NCI-H82 treated with DMSO at 0.1 percent for 48 hours (cell line): ENCODE data around the gene CBLC.
A peak's percentile ranks its signal among the peaks of the same experiment; 100 is the strongest.
"Not testable (repeated sequence)": the region's sequence is repeated elsewhere in the genome, so short reads cannot be mapped to it uniquely, and the experiment has no call there.

Experiments used
- DNase-seq: peaks from one replicate; lab custom pipeline; 2025; ENCODE audit not compliant: unreplicated experiment; lab: John Stamatoyannopoulos, UW

Gene CBLC

DNA sequence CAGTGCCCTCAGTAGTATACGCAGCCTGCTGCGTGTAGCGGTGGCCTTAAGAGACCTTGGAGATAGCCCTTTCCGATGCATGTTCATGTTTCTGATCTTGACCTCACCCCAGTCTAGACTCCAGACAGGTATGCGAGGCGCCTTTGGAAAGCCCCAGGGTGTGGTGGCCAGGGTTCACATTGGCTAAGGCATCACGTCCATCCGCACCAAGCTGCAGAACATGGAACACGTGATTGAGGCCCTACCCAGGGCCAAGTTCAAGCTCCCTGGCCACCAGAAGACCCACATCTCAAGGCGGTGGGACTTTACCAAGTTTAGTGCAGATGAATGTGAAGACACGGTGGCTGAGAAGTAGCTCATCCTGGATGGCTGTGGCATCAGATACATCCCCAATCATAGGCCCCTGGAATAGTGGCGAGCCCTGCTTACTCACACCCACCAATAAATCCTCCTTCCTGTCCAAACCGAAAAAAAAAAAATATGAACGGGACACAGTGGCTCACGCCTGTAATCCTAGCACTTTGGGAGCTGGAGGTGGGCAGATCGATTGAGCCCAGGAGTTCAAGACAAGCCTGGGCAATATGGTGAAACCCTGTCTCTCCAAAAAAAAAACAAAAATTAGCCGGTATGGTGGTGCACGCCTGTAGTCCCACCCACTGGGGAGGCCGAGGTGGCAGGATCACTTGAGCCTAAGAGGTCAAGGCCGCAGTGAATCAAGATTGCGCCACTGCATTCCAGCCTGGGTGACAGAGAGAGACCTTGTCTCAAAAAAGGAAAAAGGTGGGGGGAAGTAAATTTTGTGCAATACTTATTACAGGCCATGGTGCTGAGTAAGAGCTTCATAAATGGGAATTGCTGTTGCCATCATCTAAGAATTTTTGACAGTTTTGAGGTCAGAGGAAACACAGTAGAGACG, 12.4 kb upstream of the CBLC start:
- DNase-seq: no peak

DNA sequence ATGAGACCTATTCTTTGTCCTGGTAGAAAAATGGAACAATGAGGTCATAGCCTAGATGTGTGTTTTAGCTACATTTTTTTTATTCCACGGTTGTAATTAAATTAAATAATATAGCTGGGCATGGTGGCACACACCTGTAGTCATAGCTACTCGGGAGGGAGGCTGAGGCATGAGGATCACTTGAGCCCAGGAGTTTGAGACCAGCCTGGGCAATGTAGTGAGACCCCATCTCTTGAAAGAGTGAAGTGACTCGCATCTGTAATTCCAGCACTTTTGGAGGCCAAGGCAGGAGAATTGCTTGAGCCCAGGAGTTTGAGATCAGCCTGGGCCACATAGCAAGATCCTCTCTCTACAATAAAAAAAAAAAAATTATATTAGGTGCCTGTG, 11.7 kb upstream of the CBLC start:
- no peak for DNase-seq

GRCh38 chr19:44767295-44768180, 10.2 kb upstream of the CBLC start:
- DNase-seq: no peak

GRCh38 chr19:44770550-44771257, 7.0 kb upstream of the CBLC start:
- DNase-seq: peak; percentile 82

- not testable (repeated sequence) for DNase-seq
Measured at GRCh38 chr19:44772144-44772543, 5.5 kb upstream of the CBLC start.

DNA sequence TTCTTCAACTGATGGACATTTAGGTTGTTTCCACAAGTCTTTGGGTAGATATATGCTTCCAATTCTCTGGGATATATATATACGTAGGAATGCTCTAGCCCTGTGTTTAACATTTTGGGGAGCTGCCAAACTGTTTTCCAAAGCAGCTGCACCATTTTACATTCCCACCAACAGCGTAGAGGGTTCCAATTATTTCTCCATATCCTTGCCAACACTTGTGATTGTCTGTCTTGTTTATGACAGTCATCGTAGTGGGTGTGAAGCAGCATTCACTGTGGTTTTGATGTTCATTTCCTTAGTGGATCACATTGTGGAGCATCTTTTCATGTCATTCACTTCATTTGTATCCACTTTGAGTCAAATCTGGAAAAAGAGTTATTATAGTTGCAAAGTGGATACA, 4.7 kb upstream of the CBLC start:
- DNase-seq: no peak

DNA sequence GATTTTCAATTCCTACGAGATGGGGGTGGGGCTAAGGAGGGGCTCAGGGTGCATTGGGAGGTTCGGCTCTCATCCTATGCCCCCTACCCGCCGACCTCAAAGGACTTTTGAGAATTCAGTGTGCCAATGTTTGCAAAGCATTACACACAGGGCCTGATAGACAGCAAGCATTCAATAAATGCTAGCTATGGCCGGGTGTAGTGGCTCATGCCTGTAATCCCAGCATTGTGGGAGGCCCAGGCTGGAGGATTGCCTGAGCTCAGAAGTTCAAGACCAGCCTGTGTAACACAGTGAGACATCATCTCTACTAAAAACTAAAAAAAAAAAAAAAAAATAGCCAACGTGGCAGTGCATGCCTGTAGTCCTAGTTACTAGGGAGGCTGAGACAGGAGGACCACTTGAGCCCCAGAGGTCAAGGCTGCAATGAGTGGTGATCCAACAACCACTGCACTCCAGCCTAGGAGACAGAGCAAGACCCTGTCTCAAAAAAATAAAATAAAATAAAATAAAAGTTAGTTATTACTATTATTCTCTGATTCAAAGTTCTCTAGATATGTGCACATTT, 1.9 kb upstream of the CBLC start:
- DNase-seq: no peak

- no peak for DNase-seq
Measured at GRCh38 chr19:44776402-44777096, 1.1 kb upstream of the CBLC start.

DNA sequence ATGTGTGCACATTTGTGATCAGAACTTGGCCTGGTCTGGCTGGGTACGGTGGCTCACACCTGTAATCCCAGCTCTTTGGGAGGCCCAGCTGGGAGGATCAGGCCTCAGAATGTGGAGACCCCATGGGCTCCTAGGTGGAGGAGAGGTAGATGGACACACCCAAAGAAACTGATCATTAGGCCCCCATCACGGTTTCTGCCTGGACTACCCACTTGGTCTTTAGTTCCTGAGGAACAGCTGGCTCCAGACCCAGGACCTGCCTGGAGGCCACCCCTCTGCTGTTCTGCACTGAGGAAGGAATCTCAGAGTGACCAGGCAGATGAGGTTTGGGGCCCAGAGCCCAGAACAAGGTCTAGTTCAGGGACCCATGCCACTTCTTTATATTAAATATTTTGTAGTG, 1.5 kb downstream of the CBLC start:
- DNase-seq: no peak

- not testable (repeated sequence) for DNase-seq
Measured at GRCh38 chr19:44781694-44782093, 4.0 kb downstream of the CBLC start.

- DNase-seq: no peak
Measured at GRCh38 chr19:44782729-44783128, 5.0 kb downstream of the CBLC start.

DNA sequence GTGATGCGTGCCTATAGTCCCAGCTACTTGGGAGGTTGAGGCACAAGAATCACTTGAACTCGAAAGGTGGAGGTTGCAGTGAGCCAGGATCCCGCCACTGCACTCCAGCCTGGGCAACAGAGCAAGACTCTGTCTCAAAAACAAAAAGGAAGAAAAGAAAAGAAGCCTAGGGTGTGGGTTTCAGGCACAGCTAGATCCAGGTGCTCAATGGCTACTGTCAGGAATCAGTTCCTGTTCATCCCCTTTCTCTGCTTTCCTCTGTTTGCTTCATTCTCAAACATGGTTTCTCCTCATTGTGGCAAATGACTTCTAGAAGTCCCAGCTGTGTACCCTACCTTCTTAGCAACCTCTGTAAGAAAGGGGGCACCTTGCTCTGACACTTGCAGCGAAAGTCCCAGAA, 5.9 kb downstream of the CBLC start:
- no peak for DNase-seq

GRCh38 chr19:44785271-44785670, 7.6 kb downstream of the CBLC start:
- no peak for DNase-seq

- no peak for DNase-seq
Measured at GRCh38 chr19:44785993-44786392, 8.3 kb downstream of the CBLC start.

GRCh38 chr19:44788971-44789370, 11.3 kb downstream of the CBLC start:
- DNase-seq: no peak

GRCh38 chr19:44789943-44790483, 12.3 kb downstream of the CBLC start:
- no peak for DNase-seq

DNA sequence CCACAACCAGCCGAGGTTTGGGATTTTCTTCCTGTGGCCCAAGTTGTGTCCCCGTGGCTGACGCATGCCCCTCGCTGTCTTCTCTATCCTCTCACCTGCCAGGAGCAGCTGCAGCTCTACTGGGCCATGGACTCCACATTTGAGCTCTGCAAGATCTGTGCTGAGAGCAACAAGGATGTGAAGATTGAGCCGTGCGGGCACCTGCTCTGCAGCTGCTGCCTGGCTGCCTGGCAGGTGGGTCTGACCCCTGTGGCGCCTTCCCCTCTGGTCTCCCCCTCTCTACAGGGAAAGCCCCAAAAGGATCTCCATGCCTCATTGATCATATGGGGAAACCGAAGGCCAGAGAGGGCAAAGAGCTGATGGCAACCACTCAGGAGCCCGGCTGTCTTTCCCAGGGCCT, 14.6 kb downstream of the CBLC start:
- DNase-seq: no peak

DNA sequence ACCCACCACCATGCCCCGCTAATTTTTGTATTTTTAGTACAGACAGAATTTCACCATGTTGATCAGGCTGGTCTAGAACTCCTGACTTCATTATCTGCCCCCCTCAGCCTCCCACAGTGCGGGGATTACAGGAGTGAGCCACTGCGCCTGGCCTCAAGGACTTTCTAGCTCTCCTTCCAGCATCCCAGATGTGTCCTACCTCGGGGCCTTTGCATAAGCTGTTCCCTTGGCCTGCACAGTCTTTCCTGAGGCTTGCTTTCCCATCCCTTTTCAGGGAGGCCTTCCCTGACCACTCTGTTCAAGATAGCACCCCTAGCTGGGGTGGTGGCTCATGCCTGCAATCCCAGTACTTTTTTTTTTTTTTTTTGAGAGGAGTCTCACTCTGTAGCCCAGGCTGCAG, 16.9 kb downstream of the CBLC start:
- DNase-seq: no peak

DNA sequence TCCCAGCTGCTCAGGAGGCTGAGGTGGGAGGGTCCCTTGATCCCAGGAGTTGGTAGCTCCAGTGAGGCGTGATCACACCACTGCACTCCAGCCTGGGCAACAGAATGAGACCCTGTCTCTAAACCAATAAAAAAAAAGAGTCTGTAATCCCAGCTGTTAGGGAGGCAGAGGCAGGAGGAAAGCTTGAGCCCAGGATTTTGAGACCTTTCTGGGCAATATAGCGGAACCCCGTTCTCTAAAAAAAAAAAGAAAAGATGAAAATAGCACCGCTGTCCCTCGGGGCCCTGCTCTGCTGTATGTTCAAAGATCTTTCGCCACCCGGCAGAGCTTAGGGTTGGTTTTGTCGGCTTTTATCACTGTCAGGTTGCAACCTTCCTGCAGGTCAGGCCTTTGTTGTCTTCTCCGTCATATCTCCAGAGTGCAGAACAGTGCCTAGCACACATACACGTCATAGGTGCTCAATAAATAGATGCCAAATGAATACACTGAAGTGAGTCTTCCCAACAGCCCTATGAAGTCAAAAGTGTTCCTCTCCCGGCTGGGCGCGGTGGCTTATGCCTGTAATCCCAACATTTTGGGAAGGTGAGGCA, 17.8 kb downstream of the CBLC start:
- DNase-seq: no peak

DNA sequence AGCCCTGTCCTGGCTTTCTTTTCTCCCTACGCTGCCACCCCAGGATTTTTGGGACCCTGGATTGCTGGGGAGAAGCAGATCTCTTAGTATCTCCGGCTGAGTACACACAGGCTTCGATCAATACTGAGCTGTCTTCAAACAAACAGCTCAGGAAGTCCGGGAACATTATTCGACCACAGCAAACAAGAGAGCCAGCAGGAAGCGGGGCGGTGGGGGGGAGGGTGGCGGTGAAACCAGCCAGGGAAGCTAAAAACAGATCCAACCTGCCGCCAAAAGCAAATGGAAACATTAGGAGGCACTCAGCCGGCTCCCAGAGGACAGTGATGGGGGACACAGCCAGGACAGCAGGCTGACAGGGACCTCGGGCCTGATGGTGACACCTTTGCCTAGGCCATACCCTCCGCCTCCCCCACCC, 19.0 kb downstream of the CBLC start:
- DNase-seq: no peak
